Activated naive CD8-positive, alpha-beta T cell treated with anti-CD3 and anti-CD28 coated beads for 36 hours (primary cell): ENCODE measurements around the gene PLK3. TPM values are rescaled to one million over a fixed set of nuclear protein-coding genes. Genes with fewer than 3 reads are reported as not detected.
A peak's percentile ranks its signal among the peaks of the same experiment; 100 is the strongest.
"Not testable (repeated sequence)": the region's sequence is repeated elsewhere in the genome, so short reads cannot be mapped to it uniquely, and the experiment has no call there.

Experiments
- DNase-seq: peaks from one replicate; pipeline ENCODE4 v3.0.0; 2021
- H3K27ac Mint-ChIP-seq: one replicate; pipeline ENCODE4 v1.8.0; 2022; ENCODE audit warnings: mild to moderate bottlenecking, moderate library complexity, mixed read lengths
- H3K27me3 Mint-ChIP-seq: one replicate; pipeline ENCODE4 v1.8.0; 2022; ENCODE audit warnings: mild to moderate bottlenecking, mixed read lengths
- H3K36me3 Mint-ChIP-seq: one replicate; pipeline ENCODE4 v1.8.0; 2021; ENCODE audit warnings: mild to moderate bottlenecking, mixed read lengths
- H3K4me1 Mint-ChIP-seq: one replicate; pipeline ENCODE4 v1.8.0; 2021; ENCODE audit warnings: mixed read lengths
- H3K4me3 Mint-ChIP-seq: one replicate; pipeline ENCODE4 v1.8.0; 2022; ENCODE audit warnings: mild to moderate bottlenecking, moderate library complexity, mixed read lengths
- H3K9me3 Mint-ChIP-seq: one replicate; pipeline ENCODE4 v1.8.0; 2022; ENCODE audit warnings: mixed read lengths
- total RNA-seq, 2 experiments: library from RNA; stranded (reverse); gene quantifications; one replicate each; pipeline ENCODE4 v1.2.3, GENCODE V29; 2021

PLK3 gene
- total RNA-seq, 2 experiments from 2014 or later: 53.3 to 57.1 TPM

GRCh38 chr1:44802306-44803061 is 2.3 kb downstream of the PLK3 start:
- H3K27me3 Mint-ChIP-seq: no peaks in the 10 kb centered on the region
- DNase-seq: no peak
- peaks cover 54% of the 10 kb centered on the region for H3K36me3 Mint-ChIP-seq
- H3K4me3 Mint-ChIP-seq: peak overlapping the region; percentile 84
- H3K27ac Mint-ChIP-seq: peak overlapping the region; percentile 79
- no peaks in the 10 kb centered on the region for H3K9me3 Mint-ChIP-seq
- H3K4me1 Mint-ChIP-seq: peaks cover 52% of the 10 kb centered on the region

- Mint-ChIP-seq H3K27ac (peak overlapping the region; percentile 79), H3K9me3 (no peaks in the 10 kb centered on the region), H3K36me3 (peaks cover 54% of the 10 kb centered on the region), H3K4me1 (peaks cover 57% of the 10 kb centered on the region), H3K27me3 (no peaks in the 10 kb centered on the region), H3K4me3 (peak overlapping the region; percentile 84)
- DNase-seq: no peak
Measured at GRCh38 chr1:44803062-44803311, 2.8 kb downstream of the PLK3 start.

- Mint-ChIP-seq H3K9me3 (no peaks in the 10 kb centered on the region), H3K27me3 (no peaks in the 10 kb centered on the region), H3K36me3 (peaks cover 55% of the 10 kb centered on the region), H3K27ac (peak overlapping the region; percentile 79), H3K4me1 (peaks cover 62% of the 10 kb centered on the region), H3K4me3 (peak overlapping the region; percentile 84)
- DNase-seq: no peak
Measured at GRCh38 chr1:44803312-44804095, 3.3 kb downstream of the PLK3 start.

GRCh38 chr1:44805311-44806024 is 5.3 kb downstream of the PLK3 start:
- peaks cover 56% of the 10 kb centered on the region for H3K36me3 Mint-ChIP-seq
- no peaks in the 10 kb centered on the region for H3K9me3 Mint-ChIP-seq
- no peak for DNase-seq
- no peaks in the 10 kb centered on the region for H3K27me3 Mint-ChIP-seq
- H3K27ac Mint-ChIP-seq: peak overlapping the region; percentile 79
- peak overlapping the region; percentile 40 for H3K4me3 Mint-ChIP-seq
- peaks cover 74% of the 10 kb centered on the region for H3K4me1 Mint-ChIP-seq

- DNase-seq: no peak
- H3K4me3 Mint-ChIP-seq: peak overlapping the region; percentile 8
- no peaks in the 10 kb centered on the region for H3K9me3 Mint-ChIP-seq
- H3K27me3 Mint-ChIP-seq: no peaks in the 10 kb centered on the region
- H3K27ac Mint-ChIP-seq: peak overlapping the region; percentile 99
- peaks cover 80% of the 10 kb centered on the region for H3K4me1 Mint-ChIP-seq
- H3K36me3 Mint-ChIP-seq: peaks cover 51% of the 10 kb centered on the region
Measured at GRCh38 chr1:44806025-44806703, 6.0 kb downstream of the PLK3 start.

- peaks cover 45% of the 10 kb centered on the region for H3K36me3 Mint-ChIP-seq
- H3K27me3 Mint-ChIP-seq: no peaks in the 10 kb centered on the region
- H3K4me1 Mint-ChIP-seq: peaks cover 85% of the 10 kb centered on the region
- H3K27ac Mint-ChIP-seq: peak within 1 kb of the TSS; percentile 99
- peak within 1 kb of the TSS; percentile 74 for H3K4me3 Mint-ChIP-seq
- DNase-seq: no peak
- H3K9me3 Mint-ChIP-seq: no peaks in the 10 kb centered on the region
Measured at GRCh38 chr1:44806704-44807363, 6.7 kb downstream of the PLK3 start, which contains the start of gene DYNLT4. DYNLT4 (minus strand) TSS chr1:44807351; CDS start chr1:44806668, 683 bp downstream.

GRCh38 chr1:44807364-44808062 is 7.3 kb downstream of the PLK3 start:
- Mint-ChIP-seq H3K27ac (peak overlapping the region; percentile 99), H3K9me3 (no peaks in the 10 kb centered on the region), H3K4me1 (peaks cover 85% of the 10 kb centered on the region), H3K4me3 (peak overlapping the region; percentile 74), H3K36me3 (peaks cover 39% of the 10 kb centered on the region), H3K27me3 (no peaks in the 10 kb centered on the region)
- DNase-seq: peak; percentile 90

GRCh38 chr1:44808063-44808937 is 8.1 kb downstream of the PLK3 start, which contains the start of gene BTBD19:
BTBD19 (plus strand) TSS chr1:44808523; CDS start chr1:44808821, 298 bp downstream.
- peak; percentile 87 for DNase-seq
- Mint-ChIP-seq H3K27me3 (no peaks in the 10 kb centered on the region), H3K4me3 (peak within 1 kb of the TSS; percentile 74), H3K36me3 (peaks cover 32% of the 10 kb centered on the region), H3K27ac (peak within 1 kb of the TSS; percentile 99), H3K4me1 (peaks cover 77% of the 10 kb centered on the region), H3K9me3 (no peaks in the 10 kb centered on the region)

- H3K9me3 Mint-ChIP-seq: no peaks in the 10 kb centered on the region
- H3K27ac Mint-ChIP-seq: peak overlapping the region; percentile 99
- H3K4me3 Mint-ChIP-seq: peak overlapping the region; percentile 74
- DNase-seq: peak; percentile 88
- H3K4me1 Mint-ChIP-seq: peaks cover 73% of the 10 kb centered on the region
- no peaks in the 10 kb centered on the region for H3K27me3 Mint-ChIP-seq
- H3K36me3 Mint-ChIP-seq: peaks cover 27% of the 10 kb centered on the region
Measured at GRCh38 chr1:44808938-44809917, 9.1 kb downstream of the PLK3 start.

- Mint-ChIP-seq H3K27ac (peak overlapping the region; percentile 99), H3K36me3 (peaks cover 26% of the 10 kb centered on the region), H3K4me1 (peaks cover 73% of the 10 kb centered on the region), H3K4me3 (peak overlapping the region; percentile 74), H3K27me3 (no peaks in the 10 kb centered on the region), H3K9me3 (no peaks in the 10 kb centered on the region)
- DNase-seq: no peak
Measured at GRCh38 chr1:44810101-44810761, 10.1 kb downstream of the PLK3 start.

GRCh38 chr1:44810762-44811105 is 10.6 kb downstream of the PLK3 start:
- Mint-ChIP-seq H3K4me1 (peaks cover 70% of the 10 kb centered on the region), H3K36me3 (peaks cover 27% of the 10 kb centered on the region), H3K4me3 (peak overlapping the region; percentile 74), H3K27ac (peak overlapping the region; percentile 99)
- not testable (repeated sequence) for H3K9me3 Mint-ChIP-seq, DNase-seq, H3K27me3 Mint-ChIP-seq

GRCh38 chr1:44811234-44811633 is 11.1 kb downstream of the PLK3 start:
- H3K27ac Mint-ChIP-seq: peak overlapping the region; percentile 99
- H3K9me3 Mint-ChIP-seq: no peaks in the 10 kb centered on the region
- no peak for DNase-seq
- peak overlapping the region; percentile 40 for H3K4me3 Mint-ChIP-seq
- H3K27me3 Mint-ChIP-seq: no peaks in the 10 kb centered on the region
- peaks cover 70% of the 10 kb centered on the region for H3K4me1 Mint-ChIP-seq
- H3K36me3 Mint-ChIP-seq: peaks cover 27% of the 10 kb centered on the region
